HG02642 (cell line): Measurements from ENCODE around the gene RPS3A.
A peak's percentile ranks its signal among the peaks of the same experiment; 100 is the strongest.
"Not testable (repeated sequence)": the region's sequence is repeated elsewhere in the genome, so short reads cannot be mapped to it uniquely, and the experiment has no call there.

ENCODE experiments used
- ATAC-seq: cut with Tn5 transposase; IDR thresholded peaks from one replicate; pipeline ENCODE4 v1.9.1; 2021; ENCODE audit warnings: mild to moderate bottlenecking; ENCODE audit not compliant: unreplicated experiment, poor library complexity

RPS3A gene

DNA sequence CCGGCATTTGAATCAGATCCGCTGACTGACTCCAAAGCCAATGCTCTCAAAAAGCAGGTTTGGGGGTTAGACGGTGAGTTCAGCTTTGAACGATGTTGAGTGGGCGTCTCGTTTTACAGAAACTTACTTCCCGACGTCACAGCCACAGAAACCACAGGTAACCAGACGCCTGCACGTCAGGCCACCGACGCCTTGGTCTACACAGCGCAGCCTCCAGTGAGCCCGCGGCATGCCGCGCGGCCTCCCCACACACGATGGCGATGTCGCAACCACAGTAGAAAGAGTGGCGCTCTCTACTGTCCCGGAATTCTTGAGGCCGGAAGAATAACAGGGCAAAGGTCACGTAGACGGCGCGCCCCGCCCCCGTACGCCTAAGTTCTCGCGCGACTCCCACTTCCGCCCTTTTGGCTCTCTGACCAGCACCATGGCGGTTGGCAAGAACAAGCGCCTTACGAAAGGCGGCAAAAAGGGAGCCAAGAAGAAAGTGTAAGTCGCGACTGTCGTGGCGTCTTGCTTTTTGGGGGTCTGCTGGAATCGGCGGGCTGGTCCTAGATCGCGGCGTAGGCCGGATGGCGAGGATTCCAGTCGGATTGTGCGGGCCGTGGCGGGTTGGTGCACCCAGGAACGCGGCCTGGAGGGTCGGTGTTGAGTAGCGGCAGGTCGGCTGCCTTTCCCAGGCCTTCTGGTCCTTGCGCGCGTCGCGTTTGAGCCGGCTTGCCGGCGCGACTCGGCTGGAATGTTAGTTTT, at the start of gene RPS3A:
Gene RPS3A, plus strand, starts transcription at position 400 of the 747 bp plus-strand sequence. Its CDS starts 25 bp downstream, at position 425.
- ATAC-seq: peak; percentile 95

- ATAC-seq: no peak
Measured at GRCh38 chr4:151052785-151053184, 46.6 kb upstream of the RPS3A start.

GRCh38 chr4:151055539-151055938, 43.9 kb upstream of the RPS3A start:
- no peak for ATAC-seq

DNA sequence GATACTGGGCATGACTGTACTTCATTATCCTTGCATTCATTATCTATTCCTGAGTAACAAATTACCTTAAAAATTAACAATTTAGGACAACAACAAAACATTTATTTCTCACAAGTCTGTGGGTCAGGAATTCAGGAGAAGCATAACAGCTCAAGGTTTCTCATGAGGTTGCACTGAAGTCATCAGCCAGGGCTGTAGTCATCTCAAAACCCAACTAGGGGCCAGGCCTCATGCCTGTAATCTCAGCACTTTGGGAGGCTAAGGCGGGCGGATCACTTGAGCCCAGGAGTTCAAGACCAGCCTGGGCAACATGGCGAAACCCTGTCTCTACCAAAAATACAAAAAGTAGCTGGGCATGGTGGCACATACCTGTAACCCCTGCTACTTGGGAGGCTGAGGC, 36.3 kb upstream of the RPS3A start:
- ATAC-seq: not testable (repeated sequence)

- no peak for ATAC-seq
Measured at GRCh38 chr4:151067316-151067970, 32.0 kb upstream of the RPS3A start.

GRCh38 chr4:151074416-151074916, 25.0 kb upstream of the RPS3A start:
- no peak for ATAC-seq

GRCh38 chr4:151077978-151078377, 21.4 kb upstream of the RPS3A start:
- not testable (repeated sequence) for ATAC-seq

DNA sequence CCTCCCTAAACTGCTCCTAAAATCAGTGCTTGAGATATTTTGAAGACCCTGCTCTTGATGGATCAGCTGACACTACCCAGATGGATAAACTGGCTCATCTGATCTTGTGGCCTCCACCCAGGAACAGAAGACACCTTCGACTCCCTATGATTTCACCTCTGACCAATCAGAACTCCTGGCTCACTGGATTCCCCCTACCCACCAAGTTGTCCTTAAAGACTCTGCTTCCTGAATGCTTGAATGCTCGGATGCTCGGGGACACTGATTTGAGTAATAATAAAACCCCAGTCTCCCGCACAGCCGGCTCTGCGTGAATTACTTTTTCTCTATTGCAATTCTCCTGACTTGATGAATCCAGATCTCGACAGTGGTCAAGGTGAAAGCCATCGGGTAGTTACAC, 12.0 kb upstream of the RPS3A start:
- no peak for ATAC-seq

DNA sequence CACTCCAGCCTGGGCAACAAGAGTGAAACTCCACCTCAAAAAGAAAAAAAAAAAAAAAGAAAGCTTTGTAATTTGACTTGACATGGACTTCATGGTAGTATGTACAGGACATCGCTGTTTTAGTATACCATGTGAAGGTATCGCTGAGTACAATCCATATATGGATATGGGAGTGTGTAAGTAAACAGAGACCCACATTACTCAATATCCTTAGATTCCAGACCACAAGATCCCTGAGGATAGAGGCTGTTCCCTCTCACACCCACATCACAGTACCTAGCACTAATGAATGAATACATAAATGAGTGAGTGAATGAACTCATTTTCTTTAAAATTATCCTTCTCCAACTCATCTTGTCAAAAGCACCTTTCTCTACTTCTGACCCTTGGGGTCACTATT, 8.4 kb upstream of the RPS3A start:
- ATAC-seq: no peak

GRCh38 chr4:151092488-151092887, 6.9 kb upstream of the RPS3A start:
- ATAC-seq: no peak

- ATAC-seq: no peak
Measured at GRCh38 chr4:151093203-151093602, 6.2 kb upstream of the RPS3A start.

GRCh38 chr4:151094290-151094751, 5.1 kb upstream of the RPS3A start:
- no peak for ATAC-seq

DNA sequence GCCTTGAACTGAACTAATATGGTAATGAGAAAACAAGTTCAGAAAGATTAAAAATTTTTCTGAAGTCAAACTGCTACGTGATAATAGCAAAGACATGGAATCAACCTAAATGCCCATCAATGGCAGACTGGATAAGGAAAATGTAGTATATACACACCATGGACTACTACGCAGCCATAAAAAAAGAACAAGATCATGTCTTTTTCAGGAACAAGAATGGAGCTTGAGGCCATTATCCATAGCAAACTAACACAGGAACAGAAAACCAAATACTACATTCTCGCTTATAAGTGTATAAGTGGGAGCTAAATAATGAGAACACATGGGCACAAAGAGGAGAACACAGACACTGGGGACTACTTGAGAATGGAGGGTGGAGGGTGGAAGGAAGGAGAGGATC, 4.3 kb upstream of the RPS3A start:
- no peak for ATAC-seq

- ATAC-seq: no peak
Measured at GRCh38 chr4:151097759-151098158, 1.7 kb upstream of the RPS3A start.

DNA sequence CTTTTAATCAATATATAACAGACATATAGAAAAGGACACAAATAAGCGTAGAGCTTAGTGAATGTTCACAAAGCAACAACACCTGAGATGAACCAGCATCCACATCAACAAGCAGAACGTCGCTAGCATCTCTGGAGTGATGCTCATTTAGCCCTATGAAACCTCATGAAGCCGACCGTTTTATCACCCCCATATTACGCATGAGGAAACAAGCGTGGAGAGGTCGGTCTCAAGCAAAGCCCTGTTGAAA, 524 bp upstream of the RPS3A start:
- ATAC-seq: no peak

- peak; percentile 2 for ATAC-seq
Measured at GRCh38 chr4:151099976-151100417, 569 bp downstream of the RPS3A start.

GRCh38 chr4:151100531-151100930, 1.1 kb downstream of the RPS3A start:
- no peak for ATAC-seq

GRCh38 chr4:151103758-151104157, 4.3 kb downstream of the RPS3A start:
- no peak for ATAC-seq

DNA sequence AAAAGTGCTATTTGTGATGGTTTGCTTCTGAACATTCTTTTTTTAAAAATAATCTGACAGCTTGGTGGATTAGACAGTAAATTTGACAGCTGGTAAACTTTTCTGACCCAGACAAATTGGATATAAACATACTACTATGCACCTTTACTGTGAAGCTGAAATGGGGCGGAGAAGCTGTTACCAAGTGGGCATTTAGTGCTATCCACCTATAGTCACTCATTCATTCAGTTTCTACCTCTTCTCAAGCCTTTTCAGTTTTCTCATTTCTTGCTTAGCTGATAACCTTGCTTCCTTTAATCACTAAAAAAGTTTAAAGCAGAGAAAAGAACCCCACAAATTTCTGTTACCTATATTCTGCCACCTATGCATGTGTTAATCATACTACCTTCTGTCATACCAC, 5.2 kb downstream of the RPS3A start:
- no peak for ATAC-seq

GRCh38 chr4:151105454-151106032, 6.1 kb downstream of the RPS3A start:
- no peak for ATAC-seq

- no peak for ATAC-seq
Measured at GRCh38 chr4:151107063-151107462, 7.6 kb downstream of the RPS3A start.
